HEK293 (cell line): ENCODE measurements around the gene FGR.

Experiments used
- MEIS1 ChIP-seq: sonication (generic); formaldehyde crosslinking; IDR thresholded peaks from 2 replicates; pipeline ENCODE4 v1.8.1; 2022; ENCODE audit warnings: missing genetic modification reagents, mild to moderate bottlenecking, borderline replicate concordance
- ZFP41 ChIP-seq: fragments of 450-650 bp; formaldehyde crosslinking; IDR thresholded peaks from 2 replicates; pipeline ENCODE4 v1.5.1; 2016; ENCODE audit warnings: missing biosample characterization, missing genetic modification characterization, borderline replicate concordance
- ZNF670 ChIP-seq: fragments of 450-650 bp; formaldehyde crosslinking; IDR thresholded peaks from 2 replicates; pipeline ENCODE4 v1.5.1; 2016; ENCODE audit warnings: missing biosample characterization, missing genetic modification characterization, low read depth

GRCh38 chr1:27668121-27668807 lies 33.3 kb upstream of the FGR start:
- TF ChIP-seq MEIS1 (CRISPR knock-in tag) (no peak), ZFP41 (no peak), ZNF670 (tag by site-specific recombination) (no peak)
